ENCODE measurements around the gene FRMD4A. TPM values are rescaled to one million over a fixed set of nuclear protein-coding genes. Genes with fewer than 3 reads are reported as not detected.

The FRMD4A gene
- total and polyA plus RNA-seq, 2 of the 4 experiments (the other 2 are of a cell fraction), result 30.3 to 68.8 TPM

DNA sequence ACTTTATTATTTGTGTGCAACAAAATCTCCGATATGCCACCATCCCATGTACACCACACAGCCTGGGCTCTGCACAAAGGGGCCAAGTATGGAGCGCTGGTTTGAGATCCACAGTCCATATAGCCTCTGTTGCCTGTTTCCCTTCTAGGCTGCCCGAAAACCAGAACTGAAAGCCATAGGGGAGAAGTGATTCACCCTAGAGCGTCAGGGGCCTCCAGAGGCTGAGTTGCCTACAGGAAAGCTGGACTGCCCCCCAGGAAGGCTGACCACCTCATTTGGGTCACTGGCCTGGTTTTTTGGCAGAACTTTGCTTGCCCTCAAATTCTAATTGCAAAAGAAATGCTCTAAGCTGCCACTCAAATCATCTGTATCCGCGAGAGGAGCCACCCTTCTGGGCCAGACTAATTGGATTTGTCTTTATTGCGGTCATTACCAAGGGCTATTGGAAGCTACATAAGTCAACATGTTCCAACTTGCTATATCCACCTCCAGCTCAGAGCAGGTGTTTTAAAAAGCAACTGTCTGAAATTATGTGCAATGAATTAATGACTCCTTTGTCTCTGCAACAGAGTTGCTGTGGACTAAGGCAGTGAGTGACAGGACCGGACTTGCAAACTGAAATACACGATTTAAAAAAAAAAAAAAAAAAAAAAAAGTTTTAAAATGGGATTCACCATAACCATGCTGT lies 28.3 kb upstream of the FRMD4A start:
- Histone ChIP-seq H2BK20ac (ENCODE audit: low read depth, low read length) (no peak overlapping the region), H3K9me3 (ENCODE audit: control insufficient read depth, insufficient read depth, low read length) (no peaks in the 10 kb centered on the region; the same call in 1 of the 2 replicates), H3K27ac (ENCODE audit: insufficient read depth, low read length) (no peak overlapping the region), H3K4me1 (ENCODE audit: control insufficient read depth, insufficient read depth, low read length) (peaks cover 4% of the 10 kb centered on the region), H2BK120ac (ENCODE audit: low read depth, low read length) (no peak overlapping the region), H2BK15ac (ENCODE audit: low read depth, low read length) (no peak overlapping the region), H3K14ac (replicated peaks; ENCODE audit: low read depth, low read length) (no peak overlapping the region), H3K4me3 (ENCODE audit: insufficient read depth, low read depth, low read length) (no peak overlapping the region), H3K9ac (ENCODE audit: low read depth, low read length) (no peak overlapping the region), H3K18ac (ENCODE audit: low read depth, low read length) (no peak overlapping the region), H2AK5ac (ENCODE audit: low read depth, low read length) (no peak overlapping the region), H4K5ac (ENCODE audit: low read depth, low read length) (no peak overlapping the region), H3K27me3 (ENCODE audit: control insufficient read depth, insufficient read depth, low read length) (peaks cover 25% of the 10 kb centered on the region), H3K4me2 (ENCODE audit: low read depth, low read length) (no peak overlapping the region), H4K91ac (ENCODE audit: insufficient read depth, low read depth, low read length) (no peak overlapping the region), H2AK9ac (replicated peaks; ENCODE audit: low read depth, low read length, poor library complexity) (no peak overlapping the region), H3K79me1 (ENCODE audit: low read depth in 1 of 2, low read length in 2 of 2) (no peaks in the 10 kb centered on the region), H3K56ac (ENCODE audit: extremely low read depth, insufficient read depth, low read length) (no peak overlapping the region), H3K4ac (ENCODE audit: low read depth, low read length) (no peak overlapping the region), H3K36me3 (ENCODE audit: control insufficient read depth, insufficient read depth, low read length) (no peaks in the 10 kb centered on the region), H4K20me1 (ENCODE audit: insufficient read depth, low read length) (no peaks in the 10 kb centered on the region), H3K23ac (ENCODE audit: low read depth, low read length) (no peak overlapping the region), H4K8ac (ENCODE audit: low read depth in 2 of 2, low read length in 2 of 2) (no peak overlapping the region), H2BK5ac (ENCODE audit: low read depth, low read length, poor library complexity, severe bottlenecking) (no peak overlapping the region), H3K9me1 (ENCODE audit: insufficient read depth, low read length) (peaks cover 2% of the 10 kb centered on the region; the same call in 1 of the 2 replicates), H2AFZ (replicated peaks; ENCODE audit: low read length, poor library complexity) (no peak overlapping the region)
- no TSS peak for BruUV-seq (replicated peaks)
- POLR2A ChIA-PET (ENCODE audit: unreplicated experiment), result no interaction called here
- dilution Hi-C loops (cut with HindIII; ENCODE audit: low sequenced_read_pairs, unreplicated experiment), result no loop called here
- 86% methylated on average over 2 of the region's 9 CpGs; no CpG with 5 or more reads in 1 of the 2 experiments for WGBS, 2 experiments (ENCODE audit: extremely low coverage in 2 of 2, insufficient read length in 1 of 2)
- intact Hi-C loops (cut with micrococcal nuclease), result no loop called here
- TF ChIP-seq BHLHE40 (IDR thresholded peaks at IDR 0.05; ENCODE audit: low read depth, low read length) (no peak), MAZ (IDR thresholded peaks at IDR 0.05; ENCODE audit: borderline replicate concordance, low read depth, low read length) (no peak), MXI1 (IDR thresholded peaks at IDR 0.05; ENCODE audit: borderline replicate concordance, low read depth, low read length) (no peak), POLR2A (IDR thresholded peaks at IDR 0.05; ENCODE audit: low read depth, low read length) (no peak), NFE2L2 (IDR thresholded peaks at IDR 0.05; ENCODE audit: low read depth, low read length) (no peak), MAFK (IDR thresholded peaks at IDR 0.05; ENCODE audit: low read depth, low read length) (no peak), SMC3 (IDR thresholded peaks at IDR 0.05; ENCODE audit: low read depth, low read length) (no peak), RAD21 (IDR thresholded peaks at IDR 0.05; ENCODE audit: low read length) (no peak)
- TF ChIP-seq, protein P1, sequence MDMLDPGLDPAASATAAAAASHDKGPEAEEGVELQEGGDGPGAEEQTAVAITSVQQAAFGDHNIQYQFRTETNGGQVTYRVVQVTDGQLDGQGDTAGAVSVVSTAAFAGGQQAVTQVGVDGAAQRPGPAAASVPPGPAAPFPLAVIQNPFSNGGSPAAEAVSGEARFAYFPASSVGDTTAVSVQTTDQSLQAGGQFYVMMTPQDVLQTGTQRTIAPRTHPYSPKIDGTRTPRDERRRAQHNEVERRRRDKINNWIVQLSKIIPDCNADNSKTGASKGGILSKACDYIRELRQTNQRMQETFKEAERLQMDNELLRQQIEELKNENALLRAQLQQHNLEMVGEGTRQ (IDR thresholded peaks at IDR 0.05; ENCODE audit: low read depth, low read length), result no peak
- TF ChIP-seq, protein P2, sequence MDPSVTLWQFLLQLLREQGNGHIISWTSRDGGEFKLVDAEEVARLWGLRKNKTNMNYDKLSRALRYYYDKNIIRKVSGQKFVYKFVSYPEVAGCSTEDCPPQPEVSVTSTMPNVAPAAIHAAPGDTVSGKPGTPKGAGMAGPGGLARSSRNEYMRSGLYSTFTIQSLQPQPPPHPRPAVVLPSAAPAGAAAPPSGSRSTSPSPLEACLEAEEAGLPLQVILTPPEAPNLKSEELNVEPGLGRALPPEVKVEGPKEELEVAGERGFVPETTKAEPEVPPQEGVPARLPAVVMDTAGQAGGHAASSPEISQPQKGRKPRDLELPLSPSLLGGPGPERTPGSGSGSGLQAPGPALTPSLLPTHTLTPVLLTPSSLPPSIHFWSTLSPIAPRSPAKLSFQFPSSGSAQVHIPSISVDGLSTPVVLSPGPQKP (IDR thresholded peaks at IDR 0.05; ENCODE audit: borderline replicate concordance, low read depth, low read length), result no peak
- in situ Hi-C loops (cut with MboI; ENCODE audit: low sequenced_read_pairs), result no loop called here
- CTCF ChIA-PET, result no interaction called here
- DNase-seq (no peak), ATAC-seq (ENCODE audit: low read depth) (no peak)

Measured in IMR-90 (cell line).